ENCODE data around the gene MAPK1.
"Not testable (repeated sequence)": the region's sequence is repeated elsewhere in the genome, so short reads cannot be mapped to it uniquely, and the experiment has no call there.

MAPK1 gene

GRCh38 chr22:21903283-21903682 is 35.8 kb upstream of the MAPK1 start:
- Histone ChIP-seq H3K9ac (ENCODE audit: low read length in 5 of 5) (no peak overlapping the region), H3K27ac (ENCODE audit: low read depth, low read length) (no peak overlapping the region), H3K36me3 (ENCODE audit: control insufficient read depth in 5 of 5, insufficient read depth in 5 of 5, low read length in 5 of 5) (peaks cover 0 to 4% (median 0%) of the 10 kb centered on the region in 5 donors), H3K4me1 (ENCODE audit: control insufficient read depth in 5 of 5, insufficient read depth in 5 of 5, low read length in 5 of 5) (no peaks in the 10 kb centered on the region), H3K9me3 (ENCODE audit: control insufficient read depth in 5 of 5, low read length in 5 of 5) (no peaks in the 10 kb centered on the region), H3K4me3 (ENCODE audit: low read depth in 1 of 5, low read length in 5 of 5) (no peak overlapping the region), H3K27me3 (ENCODE audit: control insufficient read depth in 5 of 5, insufficient read depth in 4 of 5, low read length in 5 of 5) (no peaks in the 10 kb centered on the region)

DNA sequence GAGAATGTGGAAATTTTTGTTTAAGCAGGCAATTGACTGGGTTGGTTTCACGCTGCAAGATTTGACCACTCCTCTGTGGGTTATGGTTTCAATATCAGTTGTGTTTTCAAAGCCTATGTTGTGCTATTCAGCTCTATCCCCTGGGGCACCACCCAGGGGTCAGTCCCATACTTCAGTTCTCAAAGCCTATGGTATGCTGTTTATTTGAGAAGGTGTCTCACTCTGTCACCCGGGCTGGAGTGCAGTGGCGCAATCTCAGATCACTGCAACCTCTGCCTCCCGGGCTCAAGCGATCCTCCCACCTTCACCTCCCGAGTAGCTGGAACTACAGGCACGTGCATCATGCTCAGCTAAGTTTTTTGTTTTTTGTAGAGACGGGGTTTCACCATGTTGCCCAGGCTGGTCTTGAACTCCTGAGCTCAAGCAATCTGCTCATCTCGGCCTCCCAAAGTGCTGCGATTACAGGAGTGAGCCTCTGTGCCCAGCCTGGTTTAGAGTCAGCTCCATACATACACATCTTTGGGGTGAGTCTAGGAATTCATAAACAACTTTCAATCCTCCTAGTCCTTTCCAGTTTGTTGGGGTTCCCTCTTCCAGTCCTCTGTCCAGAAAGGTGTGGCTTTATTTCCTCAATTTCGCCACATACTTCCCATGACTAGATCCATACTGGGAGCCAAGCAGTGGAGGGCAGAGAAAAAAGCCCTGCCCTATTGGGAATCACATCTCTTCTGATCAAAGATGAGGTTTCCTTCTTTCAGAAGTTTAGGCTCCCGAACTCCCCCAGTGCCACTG is 35.0 kb upstream of the MAPK1 start:
- Histone ChIP-seq H3K4me3 (ENCODE audit: low read depth in 1 of 5, low read length in 5 of 5) (no peak overlapping the region), H3K9me3 (ENCODE audit: control insufficient read depth in 5 of 5, low read length in 5 of 5) (no peaks in the 10 kb centered on the region), H3K36me3 (ENCODE audit: control insufficient read depth in 5 of 5, insufficient read depth in 5 of 5, low read length in 5 of 5) (peaks cover 0 to 4% (median 0%) of the 10 kb centered on the region in 5 donors), H3K27me3 (ENCODE audit: control insufficient read depth in 5 of 5, insufficient read depth in 4 of 5, low read length in 5 of 5) (no peaks in the 10 kb centered on the region), H3K27ac (ENCODE audit: low read depth, low read length) (no peak overlapping the region), H3K4me1 (ENCODE audit: control insufficient read depth in 5 of 5, insufficient read depth in 5 of 5, low read length in 5 of 5) (no peaks in the 10 kb centered on the region), H3K9ac (ENCODE audit: low read length in 5 of 5) (no peak overlapping the region)

GRCh38 chr22:21898354-21898896 is 31.0 kb upstream of the MAPK1 start:
- H3K9me3 ChIP-seq (ENCODE audit: control insufficient read depth in 5 of 5, low read length in 5 of 5), result no peaks in the 10 kb centered on the region
- H3K36me3 ChIP-seq (ENCODE audit: control insufficient read depth in 5 of 5, insufficient read depth in 5 of 5, low read length in 5 of 5), result no peaks in the 10 kb centered on the region
- H3K4me1 ChIP-seq (ENCODE audit: control insufficient read depth in 5 of 5, insufficient read depth in 5 of 5, low read length in 5 of 5), result no peaks in the 10 kb centered on the region
- H3K4me3 ChIP-seq (ENCODE audit: low read depth in 1 of 5, low read length in 5 of 5), result no peak overlapping the region
- H3K27ac ChIP-seq (ENCODE audit: low read depth, low read length), result no peak overlapping the region
- H3K27me3 ChIP-seq (ENCODE audit: control insufficient read depth in 5 of 5, insufficient read depth in 4 of 5, low read length in 5 of 5), result no peaks in the 10 kb centered on the region
- no peak overlapping the region for H3K9ac ChIP-seq (ENCODE audit: low read length in 5 of 5)

GRCh38 chr22:21896951-21897513 is 29.6 kb upstream of the MAPK1 start:
- Histone ChIP-seq H3K27ac (ENCODE audit: low read depth, low read length) (no peak overlapping the region), H3K9me3 (ENCODE audit: control insufficient read depth in 5 of 5, low read length in 5 of 5) (no peaks in the 10 kb centered on the region), H3K4me3 (ENCODE audit: low read depth in 1 of 5, low read length in 5 of 5) (no peak overlapping the region), H3K36me3 (ENCODE audit: control insufficient read depth in 5 of 5, insufficient read depth in 5 of 5, low read length in 5 of 5) (no peaks in the 10 kb centered on the region), H3K4me1 (ENCODE audit: control insufficient read depth in 5 of 5, insufficient read depth in 5 of 5, low read length in 5 of 5) (no peaks in the 10 kb centered on the region), H3K27me3 (ENCODE audit: control insufficient read depth in 5 of 5, insufficient read depth in 4 of 5, low read length in 5 of 5) (no peaks in the 10 kb centered on the region), H3K9ac (ENCODE audit: low read length in 5 of 5) (no peak overlapping the region)

DNA sequence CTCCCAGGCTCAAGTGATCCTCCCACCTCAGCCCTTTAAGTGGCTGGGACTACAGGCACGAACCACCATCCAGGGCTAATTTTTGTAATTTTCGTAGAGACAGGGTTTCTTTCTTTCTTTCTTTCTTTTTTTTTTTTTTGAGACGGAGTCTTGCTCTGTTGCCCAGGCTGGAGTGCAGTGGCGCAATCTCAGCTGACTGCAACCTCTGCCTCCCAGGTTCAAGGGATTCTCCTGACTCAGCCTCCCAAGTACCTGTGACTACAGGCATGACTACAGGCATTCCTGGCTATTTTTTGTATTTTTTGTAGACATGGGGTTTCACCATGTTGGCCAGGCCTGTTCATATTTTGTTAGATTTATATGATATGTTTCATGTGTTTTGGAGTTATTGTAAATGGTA is 28.8 kb upstream of the MAPK1 start:
- not testable (repeated sequence) for H3K27me3 ChIP-seq (ENCODE audit: control insufficient read depth in 5 of 5, insufficient read depth in 4 of 5, low read length in 5 of 5); H3K9me3 ChIP-seq (ENCODE audit: control insufficient read depth in 5 of 5, low read length in 5 of 5)

DNA sequence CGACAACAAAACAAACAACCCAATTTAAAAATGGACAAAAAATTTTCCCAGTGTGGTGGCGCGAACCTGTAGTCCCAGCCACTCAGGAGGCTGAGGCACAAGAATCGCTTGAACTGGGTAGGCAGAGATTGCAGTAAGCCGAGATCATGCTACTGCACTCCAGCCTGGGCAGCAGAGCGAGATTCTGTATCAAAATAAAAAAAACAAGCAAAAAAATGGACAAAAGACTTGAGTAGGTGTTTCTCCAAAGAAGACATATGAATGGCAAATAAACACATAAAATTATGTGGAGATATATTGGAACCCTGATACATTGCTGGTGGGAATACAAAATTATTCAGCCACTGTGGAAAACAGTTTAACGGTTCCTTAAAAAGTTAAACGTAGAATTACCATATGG is 27.4 kb upstream of the MAPK1 start:
- Histone ChIP-seq H3K4me3 (ENCODE audit: low read depth in 1 of 5, low read length in 5 of 5) (no peak overlapping the region), H3K36me3 (ENCODE audit: control insufficient read depth in 5 of 5, insufficient read depth in 5 of 5, low read length in 5 of 5) (no peaks in the 10 kb centered on the region), H3K4me1 (ENCODE audit: control insufficient read depth in 5 of 5, insufficient read depth in 5 of 5, low read length in 5 of 5) (no peaks in the 10 kb centered on the region), H3K27me3 (ENCODE audit: control insufficient read depth in 5 of 5, insufficient read depth in 4 of 5, low read length in 5 of 5) (no peaks in the 10 kb centered on the region), H3K9ac (ENCODE audit: low read length in 5 of 5) (no peak overlapping the region), H3K9me3 (ENCODE audit: control insufficient read depth in 5 of 5, low read length in 5 of 5) (no peaks in the 10 kb centered on the region), H3K27ac (ENCODE audit: low read depth, low read length) (no peak overlapping the region)

More for the DNA sequence above, 28.8 kb upstream of the MAPK1 start:
- H3K27ac ChIP-seq (ENCODE audit: low read depth, low read length); H3K4me1 ChIP-seq (ENCODE audit: control insufficient read depth in 5 of 5, insufficient read depth in 5 of 5, low read length in 5 of 5); H3K9ac ChIP-seq (ENCODE audit: low read length in 5 of 5); H3K4me3 ChIP-seq (ENCODE audit: low read depth in 1 of 5, low read length in 5 of 5); H3K36me3 ChIP-seq (ENCODE audit: control insufficient read depth in 5 of 5, insufficient read depth in 5 of 5, low read length in 5 of 5): not testable (repeated sequence)

DNA sequence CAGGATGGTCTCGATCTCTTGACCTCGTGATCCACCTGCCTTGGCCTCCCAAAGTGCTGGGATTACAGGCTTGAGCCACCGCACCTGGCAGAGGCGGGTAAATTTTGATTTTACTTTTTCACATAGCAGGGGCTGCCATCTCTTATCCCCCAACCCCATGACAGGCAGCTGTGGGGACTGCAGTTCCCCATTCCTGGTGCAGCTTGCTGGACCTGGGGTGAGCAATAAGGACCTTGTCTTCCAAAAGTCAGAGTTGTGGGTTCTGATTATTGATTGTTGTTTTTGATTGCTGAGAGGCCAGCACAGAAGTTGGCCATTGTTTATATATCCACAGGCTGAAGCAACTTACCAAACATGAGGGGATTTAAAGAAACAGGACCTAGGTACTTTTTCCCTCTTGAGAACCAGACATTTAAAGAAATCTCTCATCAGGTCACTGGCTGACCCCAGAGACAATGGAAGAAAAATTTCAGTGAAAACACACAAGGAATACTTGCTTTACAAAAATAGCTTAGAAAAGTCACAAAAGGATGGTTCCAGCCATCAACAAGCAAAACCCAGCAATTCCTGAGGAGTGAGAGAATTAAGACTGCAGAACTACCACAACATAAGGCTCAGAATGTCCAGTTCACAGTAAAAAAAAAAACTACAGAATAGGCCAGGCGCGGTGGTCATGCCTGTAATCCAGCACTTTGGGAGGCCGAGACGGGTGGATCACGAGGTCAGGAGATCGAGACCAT is 22.0 kb upstream of the MAPK1 start:
- H3K9me3 ChIP-seq (ENCODE audit: control insufficient read depth in 5 of 5, low read length in 5 of 5), result no peaks in the 10 kb centered on the region

DNA sequence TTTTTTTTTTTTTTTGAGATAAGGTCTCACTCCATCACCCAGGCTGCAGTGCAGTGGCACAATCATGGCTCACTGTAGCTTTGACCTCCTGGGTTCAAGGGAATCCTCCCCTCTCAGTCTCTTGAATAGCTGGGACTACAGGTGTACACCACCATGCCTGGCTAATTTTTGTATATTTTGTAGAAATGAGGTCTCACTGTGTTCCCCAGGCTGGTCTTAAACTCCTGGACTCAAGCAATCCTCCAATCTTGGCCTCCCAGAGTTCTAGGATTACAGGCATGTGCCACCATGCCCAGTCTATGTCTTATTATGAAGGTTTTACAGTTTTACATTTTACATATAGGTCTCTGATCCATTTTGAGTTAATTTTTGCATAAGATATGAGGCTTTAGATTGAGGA is 20.4 kb upstream of the MAPK1 start:
- no peaks in the 10 kb centered on the region for H3K36me3 ChIP-seq (ENCODE audit: control insufficient read depth in 5 of 5, insufficient read depth in 5 of 5, low read length in 5 of 5)
- no peak overlapping the region for H3K27ac ChIP-seq (ENCODE audit: low read depth, low read length)
- no peak overlapping the region for H3K4me3 ChIP-seq (ENCODE audit: low read depth in 1 of 5, low read length in 5 of 5)
- no peak overlapping the region for H3K9ac ChIP-seq (ENCODE audit: low read length in 5 of 5)
- no peaks in the 10 kb centered on the region for H3K4me1 ChIP-seq (ENCODE audit: control insufficient read depth in 5 of 5, insufficient read depth in 5 of 5, low read length in 5 of 5)
- no peaks in the 10 kb centered on the region for H3K27me3 ChIP-seq (ENCODE audit: control insufficient read depth in 5 of 5, insufficient read depth in 4 of 5, low read length in 5 of 5)
- no peaks in the 10 kb centered on the region for H3K9me3 ChIP-seq (ENCODE audit: control insufficient read depth in 5 of 5, low read length in 5 of 5)

More for the DNA sequence above, 22.0 kb upstream of the MAPK1 start:
- no peaks in the 10 kb centered on the region for H3K4me1 ChIP-seq (ENCODE audit: control insufficient read depth in 5 of 5, insufficient read depth in 5 of 5, low read length in 5 of 5)
- no peaks in the 10 kb centered on the region for H3K27me3 ChIP-seq (ENCODE audit: control insufficient read depth in 5 of 5, insufficient read depth in 4 of 5, low read length in 5 of 5)
- no peak overlapping the region for H3K4me3 ChIP-seq (ENCODE audit: low read depth in 1 of 5, low read length in 5 of 5)
- H3K27ac ChIP-seq (ENCODE audit: low read depth, low read length), result no peak overlapping the region
- no peak overlapping the region for H3K9ac ChIP-seq (ENCODE audit: low read length in 5 of 5)
- no peaks in the 10 kb centered on the region for H3K36me3 ChIP-seq (ENCODE audit: control insufficient read depth in 5 of 5, insufficient read depth in 5 of 5, low read length in 5 of 5)

DNA sequence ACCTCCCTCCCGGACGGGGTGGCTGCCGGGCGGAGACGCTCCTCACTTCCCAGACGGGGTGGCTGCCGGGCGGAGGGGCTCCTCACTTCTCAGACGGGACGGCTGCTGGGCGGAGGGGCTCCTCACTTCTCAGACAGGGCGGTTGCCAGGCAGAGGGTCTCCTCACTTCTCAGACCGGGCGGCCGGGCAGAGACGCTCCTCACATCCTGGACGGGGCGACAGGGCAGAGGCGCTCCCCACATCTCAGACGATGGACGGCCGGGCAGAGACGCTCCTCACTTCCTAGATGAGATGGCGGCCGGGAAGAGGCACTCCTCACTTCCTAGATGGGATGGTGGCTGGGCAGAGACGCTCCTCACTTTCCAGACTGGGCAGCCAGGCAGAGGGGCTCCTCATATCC is 16.5 kb upstream of the MAPK1 start:
- not testable (repeated sequence) for H3K9ac ChIP-seq (ENCODE audit: low read length in 5 of 5); H3K36me3 ChIP-seq (ENCODE audit: control insufficient read depth in 5 of 5, insufficient read depth in 5 of 5, low read length in 5 of 5); H3K9me3 ChIP-seq (ENCODE audit: control insufficient read depth in 5 of 5, low read length in 5 of 5); H3K4me3 ChIP-seq (ENCODE audit: low read depth in 1 of 5, low read length in 5 of 5); H3K4me1 ChIP-seq (ENCODE audit: control insufficient read depth in 5 of 5, insufficient read depth in 5 of 5, low read length in 5 of 5); H3K27me3 ChIP-seq (ENCODE audit: control insufficient read depth in 5 of 5, insufficient read depth in 4 of 5, low read length in 5 of 5); H3K27ac ChIP-seq (ENCODE audit: low read depth, low read length)

DNA sequence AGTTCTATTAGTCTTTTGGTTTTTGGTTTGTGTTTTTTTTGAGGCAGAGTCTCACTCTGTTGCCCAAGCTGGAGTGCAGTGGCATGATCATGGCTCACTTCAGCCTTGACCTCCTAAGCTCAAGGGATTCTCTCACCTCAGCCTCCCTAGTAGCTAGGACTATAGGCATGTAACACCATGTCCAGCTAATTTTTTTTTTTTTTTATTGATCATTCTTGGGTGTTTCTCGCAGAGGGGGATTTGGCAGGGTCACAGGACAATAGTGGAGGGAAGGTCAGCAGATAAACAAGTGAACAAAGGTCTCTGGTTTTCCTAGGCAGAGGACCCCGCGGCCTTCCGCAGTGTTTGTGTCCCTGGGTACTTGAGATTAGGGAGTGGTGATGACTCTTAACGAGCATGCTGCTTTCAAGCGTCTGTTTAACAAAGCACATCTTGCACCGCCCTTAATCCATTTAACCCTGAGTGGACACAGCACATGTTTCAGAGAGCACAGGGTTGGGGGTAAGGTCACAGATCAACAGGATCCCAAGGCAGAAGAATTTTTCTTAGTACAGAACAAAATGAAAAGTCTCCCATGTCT is 15.4 kb upstream of the MAPK1 start:
- not testable (repeated sequence) for H3K4me3 ChIP-seq (ENCODE audit: low read depth in 1 of 5, low read length in 5 of 5); H3K36me3 ChIP-seq (ENCODE audit: control insufficient read depth in 5 of 5, insufficient read depth in 5 of 5, low read length in 5 of 5); H3K9me3 ChIP-seq (ENCODE audit: control insufficient read depth in 5 of 5, low read length in 5 of 5); H3K27ac ChIP-seq (ENCODE audit: low read depth, low read length); H3K27me3 ChIP-seq (ENCODE audit: control insufficient read depth in 5 of 5, insufficient read depth in 4 of 5, low read length in 5 of 5); H3K4me1 ChIP-seq (ENCODE audit: control insufficient read depth in 5 of 5, insufficient read depth in 5 of 5, low read length in 5 of 5); H3K9ac ChIP-seq (ENCODE audit: low read length in 5 of 5)

Measured in subcutaneous abdominal adipose tissue (tissue), 5 donors.